PC-3 (cell line): Measurements from ENCODE around the gene JMJD4. TPM values are rescaled to one million over a fixed set of nuclear protein-coding genes. Genes with fewer than 3 reads are reported as not detected.
A peak's percentile ranks its signal among the peaks of the same experiment; 100 is the strongest.

Experiments used
- ATAC-seq: fragments of 200-7000 bp; cut with Tn5 transposase; 2 replicates; pipeline ENCODE4 v1.9.1; 2020; ENCODE audit warnings: mild to moderate bottlenecking, moderate library complexity
- BruUV-seq: library from RNA; stranded (reverse); fragments of 400-500 nt; replicated peaks from 2 replicates; lab custom pipeline; 2021; lab: Mats Ljungman, UMichigan
- CTCF ChIA-PET: fragments of 300-600 bp; sonication (Branson Sonifier 250); formaldehyde crosslinking; loops from one replicate; lab custom pipeline; 2022; ENCODE audit warnings: antibody characterized with exemption; lab: Charles Lee
- POLR2A ChIA-PET: fragments of 300-600 bp; sonication (Branson Sonifier 250); formaldehyde crosslinking; loops from one replicate; lab custom pipeline; 2022; ENCODE audit warnings: antibody characterized with exemption; ENCODE audit not compliant: unreplicated experiment; lab: Charles Lee
- DNase-seq: peaks from one replicate; pipeline ENCODE4 v3.0.0-alpha.2; 2015
- H2AFZ ChIP-seq: fragments of 300-600 bp; sonication (generic); 2 replicates; pipeline ENCODE4 v1.6.0; 2016; ENCODE audit warnings: antibody characterized with exemption, low read length
- H3F3A ChIP-seq: fragments of 300-600 bp; sonication (generic); one replicate; pipeline ENCODE4 v1.6.0; 2017; ENCODE audit warnings: antibody characterized with exemption, low read length, control low read depth, mild to moderate bottlenecking; ENCODE audit not compliant: unreplicated experiment
- H3K27ac ChIP-seq: fragments of 300-600 bp; sonication (generic); 2 replicates; pipeline ENCODE4 v1.5.1; 2016; ENCODE audit warnings: mild to moderate bottlenecking, low read length
- H3K27me3 ChIP-seq: fragments of 300-600 bp; sonication (generic); 2 replicates; pipeline ENCODE4 v1.6.1; 2016; ENCODE audit warnings: low read length, mixed read lengths
- H3K36me3 ChIP-seq: fragments of 300-600 bp; sonication (generic); 2 replicates; pipeline ENCODE4 v1.6.1; 2016; ENCODE audit warnings: low read depth, mixed run types, low read length, mixed read lengths
- H3K4me1 ChIP-seq: fragments of 300-600 bp; sonication (generic); 2 replicates; pipeline ENCODE4 v1.5.1; 2016; ENCODE audit warnings: low read length; ENCODE audit not compliant: insufficient read depth
- H3K4me2 ChIP-seq: fragments of 300-600 bp; sonication (generic); 2 replicates; pipeline ENCODE4 v1.6.0; 2016; ENCODE audit warnings: low read length
- H3K4me3 ChIP-seq: fragments of 300-600 bp; sonication (generic); 2 replicates; pipeline ENCODE4 v1.5.1; 2016; ENCODE audit warnings: mild to moderate bottlenecking, low read length, mixed read lengths
- H3K79me2 ChIP-seq: fragments of 300-600 bp; sonication (generic); 2 replicates; pipeline ENCODE4 v1.6.1; 2017; ENCODE audit warnings: low read length, mixed read lengths
- H3K9ac ChIP-seq: fragments of 300-600 bp; sonication (generic); 2 replicates; pipeline ENCODE4 v1.6.0; 2016; ENCODE audit warnings: mild to moderate bottlenecking, low read length
- H3K9me2 ChIP-seq: fragments of 300-600 bp; sonication (generic); replicated peaks from 2 replicates; pipeline ENCODE4 v1.6.1; 2016; ENCODE audit warnings: mixed run types, low read length, mixed read lengths
- H3K9me3 ChIP-seq: fragments of 300-600 bp; sonication (generic); 2 replicates; pipeline ENCODE4 v1.6.1; 2016; ENCODE audit warnings: low read length, mixed read lengths
- H4K20me1 ChIP-seq: fragments of 300-600 bp; sonication (generic); 2 replicates; pipeline ENCODE4 v1.6.1; 2016; ENCODE audit warnings: low read length, mixed read lengths
- EZH2 ChIP-seq: fragments of 300-600 bp; sonication (generic); IDR thresholded peaks from one replicate; pipeline ENCODE4 v1.6.1; 2017; ENCODE audit warnings: antibody characterized with exemption, mild to moderate bottlenecking, low read length; ENCODE audit not compliant: unreplicated experiment
- EZH2phosphoT487 ChIP-seq: fragments of 300-600 bp; sonication (generic); IDR thresholded peaks from 2 replicates; pipeline ENCODE4 v1.6.1; 2018; ENCODE audit warnings: mild to moderate bottlenecking, antibody characterized with exemption, low read length, borderline replicate concordance
- intact Hi-C: fragments of 100-400 bp; cut with micrococcal nuclease; formaldehyde crosslinking; loops from 2 replicates; pipeline ENCODE4 v1.9.0; 2023
- total RNA-seq: library from RNA; depleted of rRNA; stranded (reverse); fragments of >200 nt; gene quantifications from 2 replicates; pipeline ENCODE4 v1.2.3, GENCODE V29; 2014
- TF ChIP-seq, protein P1 (sequence below): fragments of 300-600 bp; sonication (generic); conservative IDR thresholded peaks from 2 replicates; pipeline ENCODE4 v1.5.1; 2017; ENCODE audit warnings: antibody characterized with exemption, low read depth, mild to moderate bottlenecking, low read length

Gene JMJD4
- total RNA-seq, 1 experiment from 2014 or later, result 80.5 TPM

DNA sequence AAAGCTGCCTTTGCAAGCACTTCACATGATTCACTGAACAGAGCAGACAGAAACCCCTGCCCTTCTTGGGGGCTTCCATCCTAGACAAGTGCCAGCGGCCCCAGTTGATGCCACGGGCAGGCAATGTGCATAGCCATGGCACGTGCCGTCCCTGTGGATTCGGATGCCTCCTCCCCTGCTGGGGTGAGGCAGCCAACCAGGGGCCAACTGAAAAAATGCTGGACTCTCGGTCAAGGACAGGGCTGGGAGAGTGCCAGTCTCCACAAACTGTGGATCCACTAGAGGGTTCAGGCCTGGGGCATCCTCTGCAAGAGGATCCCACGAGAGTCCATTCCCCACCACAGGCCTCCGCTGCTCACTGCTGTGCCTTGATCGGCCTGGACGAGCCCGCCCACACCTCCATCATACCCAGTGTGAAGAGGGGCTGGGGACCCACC lies 3.8 kb downstream of the JMJD4 start:
- Histone ChIP-seq H3K9ac (no peak overlapping the region), H3K4me3 (no peak overlapping the region), H4K20me1 (no peaks in the 10 kb centered on the region), H3K4me2 (no peak overlapping the region), H3K79me2 (peaks cover 41% of the 10 kb centered on the region), H3K9me3 (no peaks in the 10 kb centered on the region), H3K27me3 (no peaks in the 10 kb centered on the region), H3K4me1 (peaks cover 31% of the 10 kb centered on the region), H2AFZ (no peak overlapping the region), H3K36me3 (peaks cover 22% of the 10 kb centered on the region), H3F3A (no peaks in the 10 kb centered on the region), H3K27ac (no peak overlapping the region), H3K9me2 (no peaks in the 10 kb centered on the region)
- intact Hi-C loops, result no loop called here
- DNase-seq (no peak), ATAC-seq (no peak)
- CTCF ChIA-PET, result interaction anchor here (1.5 kb wide), 1 partner anchor 28 kb away, joined by 10 read pairs; no protein-coding TSS in a partner anchor
- BruUV-seq, result no TSS peak
- POLR2A ChIA-PET, result no interaction called here
- TF ChIP-seq, protein P1, sequence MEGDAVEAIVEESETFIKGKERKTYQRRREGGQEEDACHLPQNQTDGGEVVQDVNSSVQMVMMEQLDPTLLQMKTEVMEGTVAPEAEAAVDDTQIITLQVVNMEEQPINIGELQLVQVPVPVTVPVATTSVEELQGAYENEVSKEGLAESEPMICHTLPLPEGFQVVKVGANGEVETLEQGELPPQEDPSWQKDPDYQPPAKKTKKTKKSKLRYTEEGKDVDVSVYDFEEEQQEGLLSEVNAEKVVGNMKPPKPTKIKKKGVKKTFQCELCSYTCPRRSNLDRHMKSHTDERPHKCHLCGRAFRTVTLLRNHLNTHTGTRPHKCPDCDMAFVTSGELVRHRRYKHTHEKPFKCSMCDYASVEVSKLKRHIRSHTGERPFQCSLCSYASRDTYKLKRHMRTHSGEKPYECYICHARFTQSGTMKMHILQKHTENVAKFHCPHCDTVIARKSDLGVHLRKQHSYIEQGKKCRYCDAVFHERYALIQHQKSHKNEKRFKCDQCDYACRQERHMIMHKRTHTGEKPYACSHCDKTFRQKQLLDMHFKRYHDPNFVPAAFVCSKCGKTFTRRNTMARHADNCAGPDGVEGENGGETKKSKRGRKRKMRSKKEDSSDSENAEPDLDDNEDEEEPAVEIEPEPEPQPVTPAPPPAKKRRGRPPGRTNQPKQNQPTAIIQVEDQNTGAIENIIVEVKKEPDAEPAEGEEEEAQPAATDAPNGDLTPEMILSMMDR, result no peak
- TF ChIP-seq EZH2 (no peak), EZH2phosphoT487 (no peak)

DNA sequence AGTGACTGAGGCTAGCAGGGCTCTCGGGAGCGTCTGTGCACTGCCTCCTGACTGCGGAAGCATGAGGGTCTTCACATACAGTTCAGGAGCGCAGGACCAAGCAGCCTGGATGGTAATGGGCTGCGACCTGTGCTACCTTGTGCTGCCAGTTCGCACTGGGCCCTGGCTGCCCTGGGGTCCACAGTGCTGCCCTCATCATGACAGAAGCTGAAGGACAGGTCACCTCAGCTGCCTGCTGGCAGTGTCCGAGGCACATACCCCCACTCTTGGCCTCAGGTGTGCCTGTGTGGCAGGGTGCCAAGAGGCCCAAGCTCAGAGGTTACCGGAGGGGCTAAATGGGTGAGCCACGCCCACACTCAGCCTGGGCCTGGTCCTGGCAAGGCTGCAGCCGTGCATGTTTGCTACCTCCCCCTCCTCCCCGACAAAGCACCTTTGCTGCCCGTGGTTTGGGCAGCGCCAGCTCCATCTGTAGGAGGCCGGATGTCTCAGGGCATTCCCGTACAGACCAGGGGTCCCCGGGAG lies 4.4 kb downstream of the JMJD4 start:
- no TSS peak for BruUV-seq
- Histone ChIP-seq H3K27ac (no peak overlapping the region), H3K4me2 (no peak overlapping the region), H3K9me2 (no peaks in the 10 kb centered on the region), H3F3A (no peaks in the 10 kb centered on the region), H3K9me3 (no peaks in the 10 kb centered on the region), H3K36me3 (peaks cover 22% of the 10 kb centered on the region), H3K9ac (no peak overlapping the region), H4K20me1 (no peaks in the 10 kb centered on the region), H3K27me3 (no peaks in the 10 kb centered on the region), H2AFZ (no peak overlapping the region), H3K4me3 (no peak overlapping the region), H3K4me1 (peaks cover 27% of the 10 kb centered on the region), H3K79me2 (peaks cover 35% of the 10 kb centered on the region)
- TF ChIP-seq EZH2phosphoT487 (no peak), EZH2 (no peak)
- TF ChIP-seq, protein P1, result peak; percentile 27; the same call in 1 of the 2 replicates
- intact Hi-C loops, result loop anchor here (1.0 kb wide), 1 partner anchor 216 kb away; no protein-coding TSS in a partner anchor
- CTCF ChIA-PET, result interaction anchor here (0.7 to 1.5 kb wide), 2 partner anchors 29 to 32 kb away, joined by 4 to 10 read pairs; no protein-coding TSS in a partner anchor
- POLR2A ChIA-PET, result interaction anchor here (0.6 kb wide), 1 partner anchor 29 kb away, joined by 3 read pairs; no protein-coding TSS in a partner anchor
- DNase-seq (no peak), ATAC-seq (no peak)
